Suprapubic skin (tissue), 4 donors: ENCODE data around the gene R3HCC1L.

Experiments used
- EP300 ChIP-seq: sonication (generic); formaldehyde crosslinking; IDR thresholded peaks from one replicate; pipeline ENCODE4 v1.6.1; 2017; ENCODE audit warnings: antibody characterized with exemption
- POLR2A ChIP-seq, 2 donors: fragments of 450-650 bp; IDR thresholded peaks; one replicate each; pipeline ENCODE4 v1.6.1; 2017; ENCODE audit warnings: antibody characterized with exemption in 2 of 2, mild to moderate bottlenecking in 2 of 2, moderate library complexity in 2 of 2
- POLR2AphosphoS5 ChIP-seq, 3 donors: sonication (generic); formaldehyde crosslinking; IDR thresholded peaks; one replicate each; pipeline ENCODE4 v1.6.1; 2017; ENCODE audit warnings: antibody characterized with exemption in 3 of 3
- TF ChIP-seq, protein P1 (sequence below), 2 donors: fragments of 200-600 bp in 1 of 2; fragments of 450-650 bp in 1 of 2; sonication (generic) in 1 of 2; IDR thresholded peaks; one replicate each; pipeline ENCODE4 v1.5.1; 2016 to 2019; ENCODE audit warnings: antibody characterized with exemption in 2 of 2, mild to moderate bottlenecking in 1 of 2, moderate library complexity in 1 of 2

DNA sequence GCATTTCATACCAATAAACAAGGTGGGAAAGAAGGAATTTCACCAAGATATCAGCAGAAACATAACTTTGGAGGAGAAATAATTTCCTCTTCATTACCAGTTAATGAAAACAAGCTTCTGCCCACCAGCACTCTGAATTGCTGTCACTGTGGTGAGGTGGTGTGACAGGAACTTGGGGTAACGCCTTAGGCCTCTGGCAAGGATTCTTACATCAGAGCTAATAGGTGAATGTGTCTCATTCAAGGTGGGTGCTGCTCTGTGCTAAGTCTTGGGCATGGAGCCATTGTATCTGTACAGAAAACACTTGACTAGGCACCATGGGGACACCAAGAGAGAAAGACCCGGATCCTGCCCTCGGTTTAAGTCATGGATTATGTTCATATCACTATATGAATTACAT, 141.9 kb downstream of the R3HCC1L start:
- TF ChIP-seq POLR2A (IDR thresholded peaks at IDR 0.05) = no peak
- TF ChIP-seq, protein P1, sequence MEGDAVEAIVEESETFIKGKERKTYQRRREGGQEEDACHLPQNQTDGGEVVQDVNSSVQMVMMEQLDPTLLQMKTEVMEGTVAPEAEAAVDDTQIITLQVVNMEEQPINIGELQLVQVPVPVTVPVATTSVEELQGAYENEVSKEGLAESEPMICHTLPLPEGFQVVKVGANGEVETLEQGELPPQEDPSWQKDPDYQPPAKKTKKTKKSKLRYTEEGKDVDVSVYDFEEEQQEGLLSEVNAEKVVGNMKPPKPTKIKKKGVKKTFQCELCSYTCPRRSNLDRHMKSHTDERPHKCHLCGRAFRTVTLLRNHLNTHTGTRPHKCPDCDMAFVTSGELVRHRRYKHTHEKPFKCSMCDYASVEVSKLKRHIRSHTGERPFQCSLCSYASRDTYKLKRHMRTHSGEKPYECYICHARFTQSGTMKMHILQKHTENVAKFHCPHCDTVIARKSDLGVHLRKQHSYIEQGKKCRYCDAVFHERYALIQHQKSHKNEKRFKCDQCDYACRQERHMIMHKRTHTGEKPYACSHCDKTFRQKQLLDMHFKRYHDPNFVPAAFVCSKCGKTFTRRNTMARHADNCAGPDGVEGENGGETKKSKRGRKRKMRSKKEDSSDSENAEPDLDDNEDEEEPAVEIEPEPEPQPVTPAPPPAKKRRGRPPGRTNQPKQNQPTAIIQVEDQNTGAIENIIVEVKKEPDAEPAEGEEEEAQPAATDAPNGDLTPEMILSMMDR (IDR thresholded peaks at IDR 0.05) = no peak
- TF ChIP-seq EP300 = no peak
- TF ChIP-seq POLR2AphosphoS5 (IDR thresholded peaks at IDR 0.05) = no peak
